Omental fat pad (tissue), 4 donors: Measurements from ENCODE around the gene CD58. TPM values are rescaled to one million over a fixed set of nuclear protein-coding genes. Genes with fewer than 3 reads are reported as not detected.

Source experiments
- ATAC-seq: fragments of 150-250 bp; one replicate; pipeline ENCODE4 v1.9.1; 2016; ENCODE audit warnings: mild to moderate bottlenecking, moderate library complexity; ENCODE audit not compliant: low FRiP score
- DNase-seq: peaks from one replicate; pipeline ENCODE4 v3.0.0-alpha.2; 2019; ENCODE audit warnings: low spot score
- CTCF ChIP-seq, 3 donors: fragments of 450-650 bp; IDR thresholded peaks; one replicate each; pipeline ENCODE4 v1.5.1; 2016 to 2017; ENCODE audit warnings: antibody characterized with exemption in 3 of 3, mild to moderate bottlenecking in 3 of 3, moderate library complexity in 2 of 3
- total RNA-seq, 4 donors: library from RNA; depleted of rRNA; stranded (reverse); fragments of >200 nt; gene quantifications; one replicate each; pipeline ENCODE4 v1.1.0, GENCODE V29; 2016

The CD58 gene
- total RNA-seq, 4 donors from 2014 or later = 23.8 to 53.4 (median 27.1) TPM

GRCh38 chr1:116503546-116504307 lies 67.1 kb downstream of the CD58 start:
- DNase-seq (no peak), ATAC-seq (no peak)
- no peak for TF ChIP-seq CTCF (IDR thresholded peaks at IDR 0.05)

DNA sequence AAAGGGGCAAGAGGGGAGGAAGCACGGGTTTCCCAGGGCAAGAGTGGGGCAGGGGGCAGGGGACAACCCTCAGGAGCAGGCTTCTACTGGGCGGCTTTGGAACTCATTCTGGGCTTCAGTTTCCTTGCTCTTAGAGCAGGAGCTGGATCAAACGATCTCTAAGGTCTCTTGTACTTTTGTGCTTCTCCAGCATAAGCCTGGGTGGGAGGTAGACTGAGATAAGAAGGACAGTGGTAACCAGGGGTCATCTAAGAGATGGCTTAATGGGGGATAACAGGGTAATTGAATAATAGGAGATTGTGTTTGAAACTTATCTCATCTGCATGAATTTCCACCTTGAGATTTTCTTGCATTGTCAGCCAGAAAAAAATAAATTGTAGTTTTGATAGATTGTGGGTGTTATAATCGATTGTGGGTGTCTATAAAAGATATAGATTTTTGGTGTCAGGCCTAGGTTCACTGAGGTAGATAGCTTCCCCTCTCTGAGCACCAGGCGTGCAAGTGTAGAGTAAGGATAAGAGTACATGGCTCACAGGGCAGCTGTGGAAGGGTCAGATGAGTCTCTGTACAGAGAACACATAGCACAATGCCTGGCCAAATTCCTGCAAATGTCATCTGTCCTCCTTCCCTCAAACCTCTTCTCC lies 68.0 kb downstream of the CD58 start:
- TF ChIP-seq CTCF (IDR thresholded peaks at IDR 0.05) = no peak
- no peak for DNase-seq
- no peak for ATAC-seq

DNA sequence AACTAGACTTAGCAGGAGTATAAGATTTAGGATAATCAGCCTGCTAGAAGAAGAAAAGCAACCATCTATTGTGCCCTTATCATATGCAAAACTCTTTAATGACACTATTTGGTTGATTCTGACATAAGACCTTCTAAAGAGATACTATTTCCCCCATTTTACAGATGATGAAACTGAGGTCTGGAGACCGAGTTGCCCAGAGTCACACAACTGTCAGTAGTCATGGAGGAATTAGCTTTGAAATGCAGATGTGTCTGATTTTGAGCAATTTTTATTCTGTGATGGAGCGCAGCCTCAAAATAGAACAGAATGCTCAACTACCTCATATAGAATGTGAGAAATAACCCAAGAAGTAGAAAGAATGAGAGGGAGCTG lies 69.0 kb downstream of the CD58 start:
- DNase-seq (no peak), ATAC-seq (no peak)
- no peak for TF ChIP-seq CTCF (IDR thresholded peaks at IDR 0.05)

DNA sequence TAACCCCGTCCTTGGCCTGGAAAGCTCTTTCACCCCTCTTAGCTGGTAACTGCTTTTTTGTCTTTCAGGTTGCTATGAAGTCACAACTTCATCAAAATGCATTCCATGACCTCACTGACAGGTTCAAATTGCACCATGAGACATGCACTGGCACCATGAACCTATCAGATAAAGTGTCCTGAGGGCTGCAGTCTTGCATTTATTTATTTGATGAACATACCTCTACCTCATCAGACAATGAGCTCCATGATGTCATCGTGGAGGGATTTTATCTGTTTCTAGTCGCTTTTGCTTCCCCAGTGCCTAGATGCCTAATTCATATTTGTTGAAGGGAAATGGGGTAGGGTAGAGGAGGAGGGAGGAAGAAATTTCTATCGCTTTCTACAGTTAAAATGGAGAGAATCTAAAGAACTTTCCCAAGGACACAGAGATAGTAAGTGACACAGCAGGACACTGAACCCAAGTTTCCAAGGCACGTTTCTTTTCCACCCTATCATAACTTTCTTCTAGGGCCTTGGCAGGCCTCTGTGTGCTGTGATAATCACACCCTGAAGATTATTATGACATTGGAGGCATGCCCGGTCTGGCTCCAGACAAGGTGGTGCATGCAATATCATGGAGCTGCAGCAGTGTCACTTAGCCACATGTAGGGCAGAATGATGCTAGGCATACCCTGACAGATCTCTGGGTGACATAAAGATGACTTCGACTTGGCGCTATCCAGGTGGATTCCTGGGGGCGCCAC lies 69.5 kb downstream of the CD58 start:
- no peak for ATAC-seq

GRCh38 chr1:116498789-116499628 lies 71.8 kb downstream of the CD58 start:
- DNase-seq (no peak), ATAC-seq (no peak)
- peak in 2 of 3 donors; percentile 24 to 42 for TF ChIP-seq CTCF (IDR thresholded peaks at IDR 0.05)

More for the DNA sequence above, 69.5 kb downstream of the CD58 start:
- DNase-seq = no peak
- no peak for TF ChIP-seq CTCF (IDR thresholded peaks at IDR 0.05)

- ATAC-seq (peak; percentile 21), DNase-seq (no peak)
- no peak for TF ChIP-seq CTCF (IDR thresholded peaks at IDR 0.05)
Measured at GRCh38 chr1:116497656-116498055, 73.2 kb downstream of the CD58 start.
